ENCODE data around the gene SRI. TPM values are rescaled to one million over a fixed set of nuclear protein-coding genes. Genes with fewer than 3 reads are reported as not detected.
"Not testable (repeated sequence)": the region's sequence is repeated elsewhere in the genome, so short reads cannot be mapped to it uniquely, and the experiment has no call there.

The SRI gene
- total RNA-seq, 1 experiment from 2014 or later = 269 TPM

GRCh38 chr7:88260719-88261118, 40.9 kb upstream of the SRI start:
- no peak overlapping the region for H3K4me3 ChIP-seq
- no peak for TF ChIP-seq CTCF (conservative IDR thresholded peaks at IDR 0.05)
- no peak for TF ChIP-seq EZH2 (IDR thresholded peaks at IDR 0.05; ENCODE audit: low read depth)
- H3K27me3 ChIP-seq (ENCODE audit: insufficient read depth, low read depth) = no peaks in the 10 kb centered on the region
- H3K27ac ChIP-seq = peak overlapping the region; percentile 85
- H3K9me2 ChIP-seq (ENCODE audit: insufficient read depth) = 0 out of 2 replicates have a peak, but pooled peaks cover 4% of the 10 kb centered on the region
- BruUV-seq (replicated peaks) = no TSS peak
- ChIA-PET CTCF (interaction anchor here (1.1 kb wide), 1 partner anchor 31 kb away, joined by 4 read pairs; no protein-coding TSS in a partner anchor), POLR2A (ENCODE audit: unreplicated experiment) (no interaction called here)
- DNase-seq = peak in 1 of 2 experiments; percentile 56
- peaks cover 17% of the 10 kb centered on the region for H3K9me3 ChIP-seq (ENCODE audit: insufficient read depth, low read depth)
- H3K4me2 ChIP-seq = peak overlapping the region; percentile 30; the same call in 1 of the 2 replicates
- no peaks in the 10 kb centered on the region for H3K79me2 ChIP-seq (ENCODE audit: low read depth)
- intact Hi-C loops (cut with micrococcal nuclease; ENCODE audit: unreplicated experiment) = no loop called here
- H3F3A ChIP-seq (ENCODE audit: insufficient read depth, low read depth) = peaks cover 25% of the 10 kb centered on the region
- H3K4me1 ChIP-seq (replicated peaks; ENCODE audit: insufficient read depth) = peaks cover 53% of the 10 kb centered on the region
- H4K20me1 ChIP-seq (ENCODE audit: insufficient read depth) = no peaks in the 10 kb centered on the region
- H2AFZ ChIP-seq = 0 out of 2 replicates have a peak overlapping the region, but pooled peaks have one; percentile 35
- no peaks in the 10 kb centered on the region for H3K36me3 ChIP-seq (ENCODE audit: low read depth)

- CTCF ChIA-PET = interaction anchor here (0.6 to 1.1 kb wide), 3 partner anchors 32 to 309 kb away, joined by 4 to 5 read pairs (median 5); no protein-coding TSS in a partner anchor
- peak overlapping the region; percentile 85 for H3K27ac ChIP-seq
- no TSS peak for BruUV-seq (replicated peaks)
These were observed 40.0 kb upstream of the SRI start for GRCh38 chr7:88259656-88260380.

GRCh38 chr7:88258296-88258695, 38.5 kb upstream of the SRI start:
- H4K20me1 ChIP-seq (ENCODE audit: insufficient read depth); H3K9me2 ChIP-seq (ENCODE audit: insufficient read depth); H3K4me2 ChIP-seq; CTCF ChIA-PET; H3K36me3 ChIP-seq (ENCODE audit: low read depth); H2AFZ ChIP-seq; DNase-seq; H3K79me2 ChIP-seq (ENCODE audit: low read depth); POLR2A ChIA-PET (ENCODE audit: unreplicated experiment); H3K27me3 ChIP-seq (ENCODE audit: insufficient read depth, low read depth); H3K4me3 ChIP-seq; BruUV-seq (replicated peaks): not testable (repeated sequence)
- Histone ChIP-seq H3K4me1 (replicated peaks; ENCODE audit: insufficient read depth) (peaks cover 72% of the 10 kb centered on the region), H3F3A (ENCODE audit: insufficient read depth, low read depth) (peaks cover 46% of the 10 kb centered on the region), H3K27ac (0 out of 2 replicates have a peak overlapping the region, but pooled peaks have one; percentile 5), H3K9me3 (ENCODE audit: insufficient read depth, low read depth) (peaks cover 29% of the 10 kb centered on the region)
- intact Hi-C loops (cut with micrococcal nuclease; ENCODE audit: unreplicated experiment) = loop anchor here (5.0 kb wide), 1 partner anchor 49 kb away; the partner anchor contains the start of gene STEAP4

More at GRCh38 chr7:88259656-88260380, 40.0 kb upstream of the SRI start:
- Histone ChIP-seq H3K9me2 (ENCODE audit: insufficient read depth) (0 out of 2 replicates have a peak, but pooled peaks cover 4% of the 10 kb centered on the region), H2AFZ (no peak overlapping the region; the same call in 1 of the 2 replicates), H3K4me3 (no peak overlapping the region), H3F3A (ENCODE audit: insufficient read depth, low read depth) (peaks cover 33% of the 10 kb centered on the region), H4K20me1 (ENCODE audit: insufficient read depth) (no peaks in the 10 kb centered on the region), H3K4me2 (peak overlapping the region; percentile 30), H3K79me2 (ENCODE audit: low read depth) (no peaks in the 10 kb centered on the region), H3K4me1 (replicated peaks; ENCODE audit: insufficient read depth) (peaks cover 62% of the 10 kb centered on the region), H3K36me3 (ENCODE audit: low read depth) (no peaks in the 10 kb centered on the region), H3K9me3 (ENCODE audit: insufficient read depth, low read depth) (peaks cover 17% of the 10 kb centered on the region), H3K27me3 (ENCODE audit: insufficient read depth, low read depth) (no peaks in the 10 kb centered on the region)
- TF ChIP-seq EZH2 (IDR thresholded peaks at IDR 0.05; ENCODE audit: low read depth) (no peak), CTCF (conservative IDR thresholded peaks at IDR 0.05) (no peak)
- POLR2A ChIA-PET (ENCODE audit: unreplicated experiment) = no interaction called here
- intact Hi-C loops (cut with micrococcal nuclease; ENCODE audit: unreplicated experiment) = loop anchor here (5.0 kb wide), 1 partner anchor 47 kb away; the partner anchor contains the start of gene STEAP4
- DNase-seq = peak in 1 of 2 experiments; percentile 85

All from PC-9 (cell line).